Adrenal gland (tissue), 5 donors: Measurements from ENCODE around the gene GAMT.

Experiments used
- POLR2A ChIP-seq, 2 donors: fragments of 450-650 bp; IDR thresholded peaks; one replicate each; pipeline ENCODE4 v1.6.1; 2017; ENCODE audit warnings: antibody characterized with exemption in 2 of 2, mild to moderate bottlenecking in 2 of 2, moderate library complexity in 1 of 2
- TF ChIP-seq, protein P1 (sequence below), 6 experiments: fragments of 450-650 bp in 4 of 6; fragments of 200-600 bp in 2 of 6; sonication (generic) in 1 of 6; IDR thresholded peaks; 1 replicate in 5 of 6; 2 replicates in 1 of 6; pipeline versions ENCODE4 v1.5.1 to v1.8.0; 2016 to 2021; ENCODE audit warnings: antibody characterized with exemption in 6 of 6, mild to moderate bottlenecking in 2 of 6, moderate library complexity in 1 of 6
- donor health status: DM: no; HTN: no; CAD: no.

DNA sequence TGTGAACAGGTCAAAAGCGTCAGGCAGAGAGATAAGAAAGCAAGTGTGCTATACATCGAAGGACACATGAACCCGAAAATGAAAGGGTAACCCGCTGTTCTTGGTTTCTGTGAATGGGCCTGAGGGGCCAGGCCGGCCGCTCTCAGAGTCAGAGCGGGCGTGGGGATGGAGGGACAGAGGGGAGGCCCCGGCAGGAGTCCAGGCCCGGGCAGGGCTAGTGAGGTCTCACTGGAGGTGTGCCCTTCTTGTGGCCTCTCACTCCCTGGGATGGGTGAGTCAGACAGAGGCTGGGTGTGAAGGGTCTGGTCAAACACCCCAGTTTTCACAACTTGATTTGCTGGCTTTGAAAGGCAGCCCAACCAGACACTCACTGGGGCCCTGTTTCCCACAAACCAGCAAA is 35.0 kb downstream of the GAMT start:
- TF ChIP-seq, protein P1, sequence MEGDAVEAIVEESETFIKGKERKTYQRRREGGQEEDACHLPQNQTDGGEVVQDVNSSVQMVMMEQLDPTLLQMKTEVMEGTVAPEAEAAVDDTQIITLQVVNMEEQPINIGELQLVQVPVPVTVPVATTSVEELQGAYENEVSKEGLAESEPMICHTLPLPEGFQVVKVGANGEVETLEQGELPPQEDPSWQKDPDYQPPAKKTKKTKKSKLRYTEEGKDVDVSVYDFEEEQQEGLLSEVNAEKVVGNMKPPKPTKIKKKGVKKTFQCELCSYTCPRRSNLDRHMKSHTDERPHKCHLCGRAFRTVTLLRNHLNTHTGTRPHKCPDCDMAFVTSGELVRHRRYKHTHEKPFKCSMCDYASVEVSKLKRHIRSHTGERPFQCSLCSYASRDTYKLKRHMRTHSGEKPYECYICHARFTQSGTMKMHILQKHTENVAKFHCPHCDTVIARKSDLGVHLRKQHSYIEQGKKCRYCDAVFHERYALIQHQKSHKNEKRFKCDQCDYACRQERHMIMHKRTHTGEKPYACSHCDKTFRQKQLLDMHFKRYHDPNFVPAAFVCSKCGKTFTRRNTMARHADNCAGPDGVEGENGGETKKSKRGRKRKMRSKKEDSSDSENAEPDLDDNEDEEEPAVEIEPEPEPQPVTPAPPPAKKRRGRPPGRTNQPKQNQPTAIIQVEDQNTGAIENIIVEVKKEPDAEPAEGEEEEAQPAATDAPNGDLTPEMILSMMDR (IDR thresholded peaks at IDR 0.05), result no peak
- no peak for TF ChIP-seq POLR2A (IDR thresholded peaks at IDR 0.05)
